Ramos (cell line): ENCODE data around the gene ASB16.

Experiments used
- in situ Hi-C: fragments of 300-500 bp; cut with MboI; formaldehyde crosslinking; loops from one replicate; pipeline ENCODE4 v1.14.3; 2022; ENCODE audit warnings: low sequenced_read_pairs; ENCODE audit not compliant: unreplicated experiment

Gene ASB16

GRCh38 chr17:44205962-44206824 is 35.7 kb downstream of the ASB16 start:
- in situ Hi-C loops: no loop called here

- in situ Hi-C loops: no loop called here
These were observed 36.3 kb downstream of the ASB16 start for GRCh38 chr17:44206825-44207155.

GRCh38 chr17:44207319-44207718 is 36.8 kb downstream of the ASB16 start:
- in situ Hi-C loops: no loop called here

- in situ Hi-C loops: no loop called here
These were observed 37.2 kb downstream of the ASB16 start for GRCh38 chr17:44207743-44208142.

GRCh38 chr17:44209786-44210341 is 39.4 kb downstream of the ASB16 start:
- in situ Hi-C loops: loop anchor here (5.0 kb wide), 1 partner anchor 112 kb away; the partner anchor contains the start of gene SLC25A39

- in situ Hi-C loops: loop anchor here (5.0 kb wide), 1 partner anchor 112 kb away; the partner anchor contains the start of gene SLC25A39
These were observed 40.1 kb downstream of the ASB16 start for GRCh38 chr17:44210342-44211192.

GRCh38 chr17:44211281-44212265 is 41.1 kb downstream of the ASB16 start:
- in situ Hi-C loops: loop anchor here (5.0 kb wide), 1 partner anchor 111 kb away; the partner anchor contains the start of gene SLC25A39

GRCh38 chr17:44212507-44213402 is 42.3 kb downstream of the ASB16 start:
- in situ Hi-C loops: loop anchor here (5.0 kb wide), 1 partner anchor 110 kb away; the partner anchor contains the start of gene SLC25A39

GRCh38 chr17:44213403-44214229 is 43.1 kb downstream of the ASB16 start:
- in situ Hi-C loops: loop anchor here (5.0 kb wide), 1 partner anchor 109 kb away; the partner anchor contains the start of gene SLC25A39

GRCh38 chr17:44214230-44214494 is 43.7 kb downstream of the ASB16 start:
- in situ Hi-C loops: loop anchor here (5.0 kb wide), 1 partner anchor 108 kb away; the partner anchor contains the start of gene SLC25A39

GRCh38 chr17:44214896-44215295 is 44.4 kb downstream of the ASB16 start:
- in situ Hi-C loops: loop anchor here (5.0 kb wide), 1 partner anchor 107 kb away; the partner anchor contains the start of gene SLC25A39

GRCh38 chr17:44216173-44216572 is 45.7 kb downstream of the ASB16 start:
- in situ Hi-C loops: no loop called here

GRCh38 chr17:44216694-44217093 is 46.2 kb downstream of the ASB16 start:
- in situ Hi-C loops: no loop called here

- in situ Hi-C loops: no loop called here
These were observed 47.3 kb downstream of the ASB16 start for GRCh38 chr17:44217738-44218343.

- in situ Hi-C loops: no loop called here
These were observed 48.0 kb downstream of the ASB16 start for GRCh38 chr17:44218344-44219107.

GRCh38 chr17:44219108-44219615 is 48.7 kb downstream of the ASB16 start:
- in situ Hi-C loops: no loop called here
